ENCODE measurements around the gene PDXK. TPM values are rescaled to one million over a fixed set of nuclear protein-coding genes. Genes with fewer than 3 reads are reported as not detected.
"Not testable (repeated sequence)": the region's sequence is repeated elsewhere in the genome, so short reads cannot be mapped to it uniquely, and the experiment has no call there.

PDXK gene
- total RNA-seq, 4 donors from 2014 or later = 15.9 to 89.8 (median 49.8) TPM

DNA sequence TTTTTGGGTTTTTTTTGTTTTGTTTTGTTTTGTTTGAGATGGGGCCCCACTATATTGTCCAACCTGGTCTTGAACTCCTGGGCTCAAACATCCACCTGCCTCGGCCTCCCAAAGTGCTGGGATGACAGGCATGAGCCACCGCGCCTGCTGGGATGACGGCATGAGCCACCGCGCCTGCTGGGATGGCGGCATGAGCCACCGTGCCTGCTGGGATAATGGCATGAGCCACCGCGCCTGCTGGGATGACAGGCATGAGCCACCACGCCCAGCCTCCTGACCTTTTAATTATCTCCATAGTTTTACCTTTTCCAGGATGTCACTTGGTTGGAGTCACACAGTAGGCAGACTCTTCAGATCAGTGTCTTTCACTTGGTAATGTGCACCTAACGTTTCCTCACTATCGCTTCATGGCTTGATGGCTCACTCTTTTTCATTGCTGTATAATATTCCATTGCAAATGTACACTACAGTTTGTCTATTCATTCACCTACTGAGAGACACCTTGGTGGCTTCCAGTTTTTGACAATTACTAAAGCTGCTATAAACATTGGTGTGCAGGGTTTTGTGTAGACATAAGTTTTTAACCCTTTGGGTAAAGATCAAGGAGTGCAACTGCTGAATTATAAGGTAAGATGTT is 10.1 kb upstream of the PDXK start:
- TF ChIP-seq, protein P1, sequence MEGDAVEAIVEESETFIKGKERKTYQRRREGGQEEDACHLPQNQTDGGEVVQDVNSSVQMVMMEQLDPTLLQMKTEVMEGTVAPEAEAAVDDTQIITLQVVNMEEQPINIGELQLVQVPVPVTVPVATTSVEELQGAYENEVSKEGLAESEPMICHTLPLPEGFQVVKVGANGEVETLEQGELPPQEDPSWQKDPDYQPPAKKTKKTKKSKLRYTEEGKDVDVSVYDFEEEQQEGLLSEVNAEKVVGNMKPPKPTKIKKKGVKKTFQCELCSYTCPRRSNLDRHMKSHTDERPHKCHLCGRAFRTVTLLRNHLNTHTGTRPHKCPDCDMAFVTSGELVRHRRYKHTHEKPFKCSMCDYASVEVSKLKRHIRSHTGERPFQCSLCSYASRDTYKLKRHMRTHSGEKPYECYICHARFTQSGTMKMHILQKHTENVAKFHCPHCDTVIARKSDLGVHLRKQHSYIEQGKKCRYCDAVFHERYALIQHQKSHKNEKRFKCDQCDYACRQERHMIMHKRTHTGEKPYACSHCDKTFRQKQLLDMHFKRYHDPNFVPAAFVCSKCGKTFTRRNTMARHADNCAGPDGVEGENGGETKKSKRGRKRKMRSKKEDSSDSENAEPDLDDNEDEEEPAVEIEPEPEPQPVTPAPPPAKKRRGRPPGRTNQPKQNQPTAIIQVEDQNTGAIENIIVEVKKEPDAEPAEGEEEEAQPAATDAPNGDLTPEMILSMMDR (IDR thresholded peaks at IDR 0.05) = no peak
- no peak for TF ChIP-seq POLR2A (IDR thresholded peaks at IDR 0.05)
- Histone ChIP-seq H3K27ac (no peak overlapping the region), H3K36me3 (no peaks in the 10 kb centered on the region), H3K27me3 (no peaks in the 10 kb centered on the region), H3K9me3 (no peaks in the 10 kb centered on the region), H3K4me1 (no peaks in the 10 kb centered on the region), H3K4me3 (no peak overlapping the region)
- intact Hi-C loops (cut with DNase I; ENCODE audit: low total_unique reads) = no loop called here
- DNase-seq = no peak

DNA sequence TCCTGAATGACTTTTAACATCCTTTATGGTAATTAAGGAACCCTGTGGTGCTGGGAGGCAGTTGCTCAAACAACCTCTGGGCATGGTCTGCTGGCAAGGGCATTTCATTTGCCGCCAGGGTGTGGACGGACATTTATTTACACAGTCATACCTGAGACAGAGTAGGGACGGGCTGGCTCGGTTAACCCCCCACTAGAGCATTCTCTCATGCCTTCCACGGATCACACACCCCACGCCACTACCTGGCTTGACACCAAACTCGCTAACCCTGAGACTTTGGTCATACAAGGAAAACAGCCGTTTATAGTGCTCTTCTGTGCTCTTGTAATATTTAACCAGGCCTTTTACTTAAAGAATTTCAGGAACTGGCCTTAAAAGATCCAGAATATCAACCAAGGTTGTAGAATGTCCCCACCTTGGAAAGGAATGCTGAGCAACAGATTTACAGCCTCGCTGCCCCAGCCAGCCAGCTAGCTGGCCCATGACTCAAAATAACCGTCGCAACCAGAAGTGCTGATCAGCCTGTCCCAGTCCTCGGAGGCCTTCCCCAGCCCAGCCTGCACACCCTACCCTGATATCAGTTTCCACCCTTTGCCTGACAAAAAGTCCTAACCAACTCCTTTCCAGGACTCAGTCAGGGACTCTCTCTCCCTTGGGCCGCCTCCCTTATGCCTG is 6.5 kb upstream of the PDXK start:
- no peak overlapping the region for H3K27ac ChIP-seq
- H3K27me3 ChIP-seq = no peaks in the 10 kb centered on the region
- TF ChIP-seq POLR2A (IDR thresholded peaks at IDR 0.05) = no peak
- TF ChIP-seq, protein P1 (IDR thresholded peaks at IDR 0.05) = no peak
- H3K4me3 ChIP-seq = no peak overlapping the region
- DNase-seq = no peak
- H3K9me3 ChIP-seq = no peaks in the 10 kb centered on the region
- H3K4me1 ChIP-seq = no peaks in the 10 kb centered on the region
- no peaks in the 10 kb centered on the region for H3K36me3 ChIP-seq
- intact Hi-C loops (cut with DNase I; ENCODE audit: low total_unique reads) = loop anchor here (10.0 kb wide), 1 partner anchor 62 kb away; the partner anchor contains the start of gene CSTB

DNA sequence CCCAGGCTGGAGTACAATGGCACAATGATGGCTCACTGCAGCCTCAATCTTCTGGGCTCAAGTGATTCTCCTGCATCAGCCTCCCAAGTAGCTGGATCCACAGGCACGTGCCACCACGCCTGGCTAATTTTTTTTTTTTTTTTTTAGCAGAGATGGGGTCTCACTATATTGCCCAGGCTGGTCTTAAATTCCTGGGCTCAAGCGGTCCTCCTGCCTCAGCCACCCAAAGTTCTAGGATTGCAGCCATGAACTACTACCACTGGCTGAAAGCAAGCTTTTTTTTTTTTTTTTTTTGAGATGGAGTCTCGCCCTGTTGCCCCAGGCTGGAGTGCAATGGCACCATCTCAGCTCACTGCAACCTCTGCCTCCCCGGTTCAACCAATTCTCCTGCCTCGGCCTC is 5.8 kb upstream of the PDXK start:
- not testable (repeated sequence) for H3K36me3 ChIP-seq, DNase-seq, H3K4me3 ChIP-seq, H3K9me3 ChIP-seq, H3K27me3 ChIP-seq, H3K4me1 ChIP-seq, H3K27ac ChIP-seq
- intact Hi-C loops (cut with DNase I; ENCODE audit: low total_unique reads) = loop anchor here (10.0 kb wide), 1 partner anchor 62 kb away; the partner anchor contains the start of gene CSTB

GRCh38 chr21:43716376-43717165 is 2.4 kb upstream of the PDXK start:
- H3K4me1 ChIP-seq = peaks cover 3 to 14% of the 10 kb centered on the region in 2 donors
- H3K27ac ChIP-seq = no peak overlapping the region
- DNase-seq = no peak
- no peaks in the 10 kb centered on the region for H3K36me3 ChIP-seq
- H3K4me3 ChIP-seq = no peak overlapping the region
- no peak for TF ChIP-seq POLR2A (IDR thresholded peaks at IDR 0.05)
- intact Hi-C loops (cut with DNase I; ENCODE audit: low total_unique reads) = loop anchor here (10.0 kb wide), 1 partner anchor 58 kb away; the partner anchor contains the start of gene CSTB
- H3K27me3 ChIP-seq = no peaks in the 10 kb centered on the region
- H3K9me3 ChIP-seq = no peaks in the 10 kb centered on the region

DNA sequence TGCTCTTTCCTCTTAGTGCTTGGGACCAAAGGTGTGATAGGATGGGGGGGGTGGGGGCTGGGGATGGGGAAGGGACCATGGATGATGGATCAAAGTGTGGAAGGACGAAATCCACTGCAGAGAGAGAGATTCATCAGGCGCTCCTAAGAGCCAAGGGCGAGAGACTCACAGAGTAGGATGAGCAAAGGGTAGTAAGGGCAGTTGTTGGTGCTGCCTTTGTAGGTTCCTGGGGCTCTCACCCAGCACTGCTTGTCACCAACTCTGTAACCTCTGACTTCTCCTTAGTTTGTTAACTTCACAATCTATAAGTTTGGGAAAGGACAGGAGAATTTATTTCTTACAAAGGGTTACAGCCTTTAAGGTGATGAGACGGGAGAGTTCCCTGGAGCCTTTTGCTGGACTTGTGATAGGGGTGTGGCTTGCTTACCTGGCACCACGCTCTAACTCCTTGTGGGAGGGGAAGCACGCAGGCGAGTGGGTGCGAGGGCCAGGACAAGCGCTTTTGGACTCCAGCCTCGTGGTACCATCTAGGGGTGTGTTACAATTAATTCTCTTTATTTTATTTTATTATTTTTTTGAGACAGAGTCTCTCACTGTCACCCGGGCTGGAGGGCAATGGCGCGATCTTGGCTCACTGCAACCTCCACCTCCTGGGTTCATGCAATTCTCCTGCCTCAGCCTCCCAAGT is 1.6 kb upstream of the PDXK start:
- TF ChIP-seq POLR2A (IDR thresholded peaks at IDR 0.05) = no peak
- TF ChIP-seq, protein P1 (IDR thresholded peaks at IDR 0.05) = no peak
- intact Hi-C loops (cut with DNase I; ENCODE audit: low total_unique reads) = loop anchor here (10.0 kb wide), 1 partner anchor 57 kb away; the partner anchor contains the start of gene CSTB
- no peak for DNase-seq
- H3K36me3 ChIP-seq = no peaks in the 10 kb centered on the region
- no peak overlapping the region for H3K27ac ChIP-seq
- no peaks in the 10 kb centered on the region for H3K27me3 ChIP-seq
- H3K4me3 ChIP-seq = no peak overlapping the region
- peaks cover 3 to 14% of the 10 kb centered on the region in 2 donors for H3K4me1 ChIP-seq
- H3K9me3 ChIP-seq = no peaks in the 10 kb centered on the region

All from uterus (tissue), 4 donors.